Retinal pigment epithelial cell (primary cell): ENCODE measurements around the gene TBCEL.
A peak's percentile ranks its signal among the peaks of the same experiment; 100 is the strongest.

Experiments
- DNase-seq: peaks from one replicate; pipeline ENCODE4 v3.0.0-alpha.2; 2010; ENCODE audit warnings: low read depth
- H3K4me3 ChIP-seq: 2 replicates; pipeline ENCODE4 v1.5.1; 2011; ENCODE audit warnings: mild to moderate bottlenecking, low read length, control low read depth, moderate library complexity
- TF ChIP-seq, protein P1 (sequence below): conservative IDR thresholded peaks from 2 replicates; pipeline ENCODE4 v1.5.1; 2011; ENCODE audit warnings: low read depth, low read length, control low read depth, inconsistent platforms

Gene TBCEL

DNA sequence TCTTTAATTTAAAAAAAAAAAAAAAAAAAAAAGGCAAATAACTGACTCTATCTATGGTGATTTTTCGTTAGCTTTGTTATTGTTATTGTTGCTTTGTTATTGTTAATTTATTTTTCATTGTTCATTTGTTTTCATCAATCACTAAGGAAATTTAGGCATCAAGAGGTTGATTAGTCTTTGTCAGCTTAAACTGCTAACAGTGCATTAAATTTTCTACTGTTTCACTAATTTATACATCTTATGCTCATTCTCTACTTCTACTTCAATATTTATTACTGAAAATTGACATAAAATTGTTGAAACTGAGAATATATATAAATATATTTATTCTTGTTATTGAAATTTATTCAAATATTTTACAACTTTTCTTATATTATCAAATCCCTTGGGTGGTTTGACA is 24.0 kb downstream of the TBCEL start:
- no peak for DNase-seq
- no peak overlapping the region for H3K4me3 ChIP-seq
- TF ChIP-seq, protein P1, sequence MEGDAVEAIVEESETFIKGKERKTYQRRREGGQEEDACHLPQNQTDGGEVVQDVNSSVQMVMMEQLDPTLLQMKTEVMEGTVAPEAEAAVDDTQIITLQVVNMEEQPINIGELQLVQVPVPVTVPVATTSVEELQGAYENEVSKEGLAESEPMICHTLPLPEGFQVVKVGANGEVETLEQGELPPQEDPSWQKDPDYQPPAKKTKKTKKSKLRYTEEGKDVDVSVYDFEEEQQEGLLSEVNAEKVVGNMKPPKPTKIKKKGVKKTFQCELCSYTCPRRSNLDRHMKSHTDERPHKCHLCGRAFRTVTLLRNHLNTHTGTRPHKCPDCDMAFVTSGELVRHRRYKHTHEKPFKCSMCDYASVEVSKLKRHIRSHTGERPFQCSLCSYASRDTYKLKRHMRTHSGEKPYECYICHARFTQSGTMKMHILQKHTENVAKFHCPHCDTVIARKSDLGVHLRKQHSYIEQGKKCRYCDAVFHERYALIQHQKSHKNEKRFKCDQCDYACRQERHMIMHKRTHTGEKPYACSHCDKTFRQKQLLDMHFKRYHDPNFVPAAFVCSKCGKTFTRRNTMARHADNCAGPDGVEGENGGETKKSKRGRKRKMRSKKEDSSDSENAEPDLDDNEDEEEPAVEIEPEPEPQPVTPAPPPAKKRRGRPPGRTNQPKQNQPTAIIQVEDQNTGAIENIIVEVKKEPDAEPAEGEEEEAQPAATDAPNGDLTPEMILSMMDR = no peak

DNA sequence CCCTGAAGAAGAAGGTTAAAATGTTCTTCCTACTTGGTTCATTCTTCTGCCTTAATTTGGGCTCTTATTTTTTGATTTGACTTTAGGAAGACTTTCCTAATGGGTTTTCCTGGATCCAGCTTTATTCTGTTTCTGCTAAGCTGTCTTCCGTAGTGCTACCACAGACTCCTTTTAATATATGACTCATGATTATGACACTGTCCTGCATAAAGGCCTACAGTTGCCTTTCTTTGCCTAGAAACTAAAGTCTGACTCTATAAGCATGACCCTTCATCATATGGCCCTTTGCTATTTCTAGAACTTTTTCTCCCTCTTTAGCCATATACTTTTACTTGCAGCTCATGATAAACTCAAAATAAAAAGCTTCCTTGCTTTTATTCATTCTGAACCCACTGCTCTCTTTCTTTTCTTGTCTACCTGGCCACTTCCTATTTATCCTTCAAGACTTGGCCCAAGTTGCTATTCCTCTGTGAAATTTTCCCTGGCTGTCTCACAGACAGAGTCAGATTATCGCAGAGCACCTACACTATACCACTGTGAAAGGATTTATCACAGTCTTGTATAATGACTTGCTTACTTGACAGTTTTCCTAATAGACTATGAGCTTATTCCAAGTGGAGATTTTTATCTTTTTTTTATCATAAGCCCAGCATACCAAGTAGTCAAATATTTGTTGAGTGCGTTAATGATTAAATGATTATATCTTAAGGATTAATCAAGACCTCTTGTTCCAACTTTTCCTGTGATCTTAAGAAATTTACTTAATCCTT is 24.7 kb downstream of the TBCEL start:
- DNase-seq = peak; percentile 49
- TF ChIP-seq, protein P1 = no peak
- no peak overlapping the region for H3K4me3 ChIP-seq

DNA sequence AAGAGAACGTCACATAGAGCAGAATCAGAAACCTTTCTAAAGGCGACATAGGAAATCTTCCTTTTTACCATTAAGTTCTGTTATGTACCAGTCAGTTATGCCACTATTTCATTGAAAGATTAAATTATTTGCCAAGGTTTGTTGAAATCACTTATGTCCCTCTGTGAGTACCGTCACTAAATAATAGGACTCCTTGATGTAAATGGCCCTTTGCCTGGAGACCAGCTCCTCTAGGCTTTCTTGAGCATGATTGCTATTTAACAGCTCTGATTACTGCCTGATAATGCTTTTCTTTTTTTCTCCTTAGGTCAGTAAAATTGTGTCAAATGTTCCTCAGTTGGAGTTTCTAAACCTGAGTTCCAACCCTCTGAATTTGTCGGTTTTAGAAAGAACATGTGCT is 29.3 kb downstream of the TBCEL start:
- no peak for DNase-seq
- TF ChIP-seq, protein P1 = no peak
- H3K4me3 ChIP-seq = no peak overlapping the region

DNA sequence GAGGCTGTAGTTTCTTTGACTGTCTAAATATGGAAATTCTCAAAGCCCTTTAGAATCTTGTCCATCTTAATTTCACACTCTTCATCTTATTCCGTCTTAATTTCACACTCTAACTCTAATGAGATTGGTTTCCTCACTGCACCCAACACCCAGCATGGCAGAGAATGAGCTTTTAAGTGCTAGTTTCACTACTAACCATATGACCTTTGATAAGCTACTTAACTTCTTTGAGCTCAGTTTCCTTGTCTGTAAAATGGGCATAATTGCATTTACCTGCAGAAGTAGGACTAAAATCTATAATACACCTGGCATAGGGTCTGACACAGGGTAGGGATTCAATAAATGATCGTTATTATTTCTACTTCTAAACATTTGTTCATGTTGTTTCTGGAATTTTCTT is 30.4 kb downstream of the TBCEL start:
- TF ChIP-seq, protein P1 = no peak
- no peak for DNase-seq

DNA sequence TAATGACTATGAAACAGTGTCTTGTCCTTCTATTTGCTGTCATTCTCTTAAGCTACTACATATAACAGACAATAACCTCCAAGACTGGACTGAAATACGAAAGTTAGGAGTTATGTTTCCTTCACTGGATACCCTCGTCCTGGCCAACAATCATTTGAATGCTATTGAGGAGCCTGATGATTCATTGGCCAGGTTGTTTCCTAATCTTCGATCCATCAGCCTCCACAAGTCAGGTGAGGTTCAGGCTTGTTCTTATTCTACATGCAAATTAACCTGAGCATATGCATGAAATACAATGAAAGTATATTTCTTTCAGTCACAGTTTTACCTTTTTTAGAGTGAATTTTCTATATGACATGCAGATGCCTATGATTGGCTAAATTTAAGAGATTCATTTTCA is 31.2 kb downstream of the TBCEL start:
- DNase-seq = no peak
- TF ChIP-seq, protein P1 = no peak
- H3K4me3 ChIP-seq = no peak overlapping the region

More for the DNA sequence above, 30.4 kb downstream of the TBCEL start:
- H3K4me3 ChIP-seq = no peak overlapping the region

DNA sequence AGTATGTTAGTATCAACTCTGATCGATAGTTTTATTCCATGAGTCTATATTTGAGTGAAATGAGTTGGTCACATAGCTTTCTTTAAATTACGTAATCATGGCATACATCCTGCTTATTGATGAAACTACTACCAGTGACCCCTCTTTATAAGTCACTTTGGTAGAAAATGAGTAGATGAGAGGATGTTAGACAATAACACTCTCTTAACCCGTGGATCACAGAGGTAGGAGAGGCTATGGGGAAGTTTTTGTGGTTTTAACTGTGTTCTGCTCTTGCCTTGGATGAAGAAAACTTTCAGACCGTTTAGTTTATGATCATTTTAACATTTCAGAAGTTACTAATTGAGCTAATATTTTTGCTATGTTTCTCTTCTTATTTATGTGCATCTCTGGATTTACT is 34.0 kb downstream of the TBCEL start:
- no peak overlapping the region for H3K4me3 ChIP-seq
- no peak for DNase-seq
- TF ChIP-seq, protein P1 = no peak

DNA sequence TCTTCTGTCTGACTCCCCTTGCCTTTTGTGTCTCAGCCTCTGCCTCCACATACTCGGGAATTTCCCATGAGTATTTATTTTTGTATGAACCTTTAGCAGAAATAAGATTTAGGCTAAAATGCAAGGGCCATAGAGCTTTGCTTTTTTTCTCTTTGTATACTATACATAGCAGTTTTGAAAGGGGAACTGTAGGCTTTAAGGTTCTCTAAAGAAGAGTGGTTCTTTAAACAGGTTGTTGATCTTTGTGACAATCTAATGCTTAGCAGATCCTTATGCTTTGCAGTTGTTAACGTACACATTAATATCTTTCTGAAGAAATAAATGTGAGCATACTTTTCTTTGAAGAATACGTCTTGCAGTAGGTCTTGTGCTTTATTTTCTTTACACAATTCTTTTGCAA is 35.0 kb downstream of the TBCEL start:
- no peak overlapping the region for H3K4me3 ChIP-seq
- no peak for DNase-seq
- TF ChIP-seq, protein P1 = no peak
